Sigmoid colon (tissue), 4 donors: Measurements from ENCODE around the gene ZSCAN1.

Source experiments
- CTCF ChIP-seq, 4 experiments: fragments of 450-650 bp in 3 of 4; fragments of 200-600 bp in 1 of 4; IDR thresholded peaks; one replicate each; pipeline ENCODE4 v1.5.1; 2016 to 2019; ENCODE audit warnings: antibody characterized with exemption in 4 of 4, mild to moderate bottlenecking in 3 of 4, moderate library complexity in 2 of 4
- POLR2AphosphoS5 ChIP-seq, 4 donors: sonication (generic); formaldehyde crosslinking; IDR thresholded peaks; one replicate each; pipeline ENCODE4 v1.6.1; 2017; ENCODE audit warnings: antibody characterized with exemption in 4 of 4

GRCh38 chr19:58098682-58098998, 64.8 kb downstream of the ZSCAN1 start:
- TF ChIP-seq POLR2AphosphoS5 (IDR thresholded peaks at IDR 0.05) (no peak), CTCF (IDR thresholded peaks at IDR 0.05) (no peak)
